ENCODE results near the gene PRUNE2. TPM values are rescaled to one million over a fixed set of nuclear protein-coding genes. Genes with fewer than 3 reads are reported as not detected.
A peak's percentile ranks its signal among the peaks of the same experiment; 100 is the strongest.

Gene PRUNE2
- total and polyA plus RNA-seq, 2 experiments from 2014 or later, result 0.46 to 4.1 TPM

DNA sequence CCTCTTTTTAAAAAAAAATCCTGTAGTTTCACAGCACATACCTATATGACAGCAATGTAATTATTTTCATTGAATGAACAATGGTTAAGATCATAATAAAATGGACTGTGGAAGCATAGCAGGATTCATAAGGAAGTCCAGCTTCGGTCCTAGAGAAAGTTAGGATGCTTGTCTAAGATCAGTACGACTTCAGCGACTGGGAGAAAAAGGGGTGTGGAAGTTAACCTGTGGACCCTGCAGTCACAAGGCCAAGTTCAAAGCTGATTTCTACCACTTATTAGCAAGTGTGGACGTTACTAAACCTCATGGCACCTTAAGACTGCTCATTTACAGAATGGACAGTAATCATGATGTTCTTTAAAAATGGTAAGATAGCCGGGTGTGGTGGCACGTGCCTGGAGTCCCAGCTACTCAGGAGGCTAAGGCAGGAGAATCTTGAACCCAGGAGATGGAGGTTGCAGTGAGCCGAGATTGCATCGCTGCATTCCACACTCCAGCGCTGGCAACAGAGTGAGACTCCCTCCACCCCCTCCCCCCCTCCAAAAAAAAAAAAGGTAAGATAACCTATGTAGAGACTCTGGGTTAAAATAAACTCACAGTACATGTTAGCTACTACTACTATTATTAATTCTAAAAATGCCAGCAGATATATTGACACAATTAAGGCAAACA lies 213.3 kb downstream of the PRUNE2 start:
- Histone ChIP-seq H3K9me3 (ENCODE audit: low read depth) (no peaks in the 10 kb centered on the region), H3K36me3 (replicated peaks; ENCODE audit: insufficient read depth, low read depth) (no peaks in the 10 kb centered on the region), H3K4me1 (ENCODE audit: insufficient read depth) (peaks cover 22% of the 10 kb centered on the region), H3K4me3 (no peak overlapping the region), H3K9me2 (replicated peaks; ENCODE audit: insufficient read depth) (no peaks in the 10 kb centered on the region), H3K4me2 (peak overlapping the region; percentile 67), H3K79me2 (no peaks in the 10 kb centered on the region), H3K27ac (no peak overlapping the region), H3K27me3 (no peaks in the 10 kb centered on the region), H2AFZ (no peak overlapping the region), H4K20me1 (ENCODE audit: insufficient read depth, poor library complexity, severe bottlenecking) (no peaks in the 10 kb centered on the region)
- no peak for DNase-seq (ENCODE audit: low spot score)
- 72% methylated on average over 9 of the region's 9 CpGs for WGBS (ENCODE audit: low lambda C conversion rate, missing lambda C conversion rate)
- no peak for TF ChIP-seq CTCF (IDR thresholded peaks at IDR 0.05; ENCODE audit: poor library complexity)
- TF ChIP-seq EZH2 (IDR thresholded peaks at IDR 0.05; ENCODE audit: borderline replicate concordance), result no peak

- H3K79me2 ChIP-seq, result no peaks in the 10 kb centered on the region
- TF ChIP-seq EZH2phosphoT487 (IDR thresholded peaks at IDR 0.05; ENCODE audit: low read depth, severe bottlenecking, unreplicated experiment) (no peak), CTCF (IDR thresholded peaks at IDR 0.05; ENCODE audit: poor library complexity) (no peak), EZH2 (IDR thresholded peaks at IDR 0.05; ENCODE audit: borderline replicate concordance) (no peak)
- peak; percentile 34 for DNase-seq (ENCODE audit: low spot score)
- H3K4me3 ChIP-seq, result no peak overlapping the region
- no peaks in the 10 kb centered on the region for H3K9me3 ChIP-seq (ENCODE audit: low read depth)
- H3K9me2 ChIP-seq (replicated peaks; ENCODE audit: insufficient read depth), result no peaks in the 10 kb centered on the region
- H2AFZ ChIP-seq, result peak overlapping the region; percentile 23
- H3K27me3 ChIP-seq, result no peaks in the 10 kb centered on the region
- peak overlapping the region; percentile 67 for H3K4me2 ChIP-seq
- H3K4me1 ChIP-seq (ENCODE audit: insufficient read depth), result peaks cover 24% of the 10 kb centered on the region
- H3K36me3 ChIP-seq (replicated peaks; ENCODE audit: insufficient read depth, low read depth), result no peaks in the 10 kb centered on the region
- no peaks in the 10 kb centered on the region for H4K20me1 ChIP-seq (ENCODE audit: insufficient read depth, poor library complexity, severe bottlenecking)
- peak overlapping the region; percentile 4 for H3K27ac ChIP-seq
- WGBS (ENCODE audit: low lambda C conversion rate, missing lambda C conversion rate), result 16% methylated on average over 13 of the region's 13 CpGs
Measured at GRCh38 chr9:76691517-76692313, 214.2 kb downstream of the PRUNE2 start.

DNA sequence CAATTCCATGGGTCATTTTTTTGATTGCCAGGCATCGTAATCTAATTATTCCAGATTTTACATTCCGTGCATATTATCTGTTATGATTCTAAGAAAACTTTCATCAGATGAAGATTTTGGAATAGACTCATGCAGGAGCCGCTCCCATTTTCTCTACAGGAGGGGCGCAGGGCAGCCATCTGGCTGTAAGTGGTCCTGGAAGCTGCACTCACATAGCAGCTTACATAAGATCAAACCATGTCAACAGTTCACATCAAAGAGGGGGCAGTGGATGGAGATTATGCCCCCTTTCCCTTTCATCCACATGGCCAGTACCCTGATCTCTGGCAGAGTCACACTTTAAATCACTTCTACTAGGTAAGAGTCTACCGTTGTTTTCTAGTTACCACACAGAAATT lies 214.9 kb downstream of the PRUNE2 start:
- H3K4me2 ChIP-seq, result peak overlapping the region; percentile 67
- DNase-seq (ENCODE audit: low spot score), result no peak
- H3K9me3 ChIP-seq (ENCODE audit: low read depth), result no peaks in the 10 kb centered on the region
- TF ChIP-seq EZH2 (IDR thresholded peaks at IDR 0.05; ENCODE audit: borderline replicate concordance), result no peak
- TF ChIP-seq CTCF (IDR thresholded peaks at IDR 0.05; ENCODE audit: poor library complexity), result no peak
- no peak for TF ChIP-seq EZH2phosphoT487 (IDR thresholded peaks at IDR 0.05; ENCODE audit: low read depth, severe bottlenecking, unreplicated experiment)
- no peak overlapping the region for H3K4me3 ChIP-seq
- H3K9me2 ChIP-seq (replicated peaks; ENCODE audit: insufficient read depth), result no peaks in the 10 kb centered on the region
- peaks cover 24% of the 10 kb centered on the region for H3K4me1 ChIP-seq (ENCODE audit: insufficient read depth)
- no peaks in the 10 kb centered on the region for H4K20me1 ChIP-seq (ENCODE audit: insufficient read depth, poor library complexity, severe bottlenecking)
- 72% methylated on average over 5 of the region's 5 CpGs for WGBS (ENCODE audit: low lambda C conversion rate, missing lambda C conversion rate)
- peak overlapping the region; percentile 23 for H2AFZ ChIP-seq
- no peaks in the 10 kb centered on the region for H3K79me2 ChIP-seq
- no peaks in the 10 kb centered on the region for H3K36me3 ChIP-seq (replicated peaks; ENCODE audit: insufficient read depth, low read depth)
- no peaks in the 10 kb centered on the region for H3K27me3 ChIP-seq
- peak overlapping the region; percentile 4 for H3K27ac ChIP-seq

All from hepatocyte (in vitro differentiated cells).